Activated CD4-positive, alpha-beta T cell treated with anti-CD3 and anti-CD28 coated beads for 1 hour (primary cell): ENCODE results near the gene PHLDB1.
A peak's percentile ranks its signal among the peaks of the same experiment; 100 is the strongest.

Experiments
- DNase-seq: peaks from one replicate; pipeline ENCODE4 v3.0.0-alpha.2; 2020

The PHLDB1 gene

GRCh38 chr11:118689503-118689851, 82.1 kb downstream of the PHLDB1 start:
- DNase-seq = no peak

- DNase-seq = peak; percentile 72
Observed at GRCh38 chr11:118689852-118690552, 82.6 kb downstream of the PHLDB1 start.

GRCh38 chr11:118690553-118691304, 83.3 kb downstream of the PHLDB1 start:
- DNase-seq = no peak

GRCh38 chr11:118691926-118692830, 84.8 kb downstream of the PHLDB1 start:
- DNase-seq = peak; percentile 52

GRCh38 chr11:118694185-118694584, 86.8 kb downstream of the PHLDB1 start:
- DNase-seq = no peak

GRCh38 chr11:118694771-118695170, 87.4 kb downstream of the PHLDB1 start:
- no peak for DNase-seq

- DNase-seq = no peak
Observed at GRCh38 chr11:118696673-118697226, 89.3 kb downstream of the PHLDB1 start.

- DNase-seq = no peak
Observed at GRCh38 chr11:118697346-118697745, 89.9 kb downstream of the PHLDB1 start.

GRCh38 chr11:118699506-118700220, 92.2 kb downstream of the PHLDB1 start:
- DNase-seq = peak; percentile 41

- no peak for DNase-seq
Observed at GRCh38 chr11:118703563-118704106, 96.2 kb downstream of the PHLDB1 start.

GRCh38 chr11:118705111-118705741, 97.8 kb downstream of the PHLDB1 start:
- no peak for DNase-seq

GRCh38 chr11:118705791-118706545, 98.6 kb downstream of the PHLDB1 start:
- DNase-seq = no peak

- DNase-seq = no peak
Observed at GRCh38 chr11:118706546-118706825, 99.1 kb downstream of the PHLDB1 start.
